ENCODE measurements around the gene STH. TPM values are rescaled to one million over a fixed set of nuclear protein-coding genes. Genes with fewer than 3 reads are reported as not detected.

Gene STH
- total RNA-seq, 1 donor from 2014 or later = not detected

DNA sequence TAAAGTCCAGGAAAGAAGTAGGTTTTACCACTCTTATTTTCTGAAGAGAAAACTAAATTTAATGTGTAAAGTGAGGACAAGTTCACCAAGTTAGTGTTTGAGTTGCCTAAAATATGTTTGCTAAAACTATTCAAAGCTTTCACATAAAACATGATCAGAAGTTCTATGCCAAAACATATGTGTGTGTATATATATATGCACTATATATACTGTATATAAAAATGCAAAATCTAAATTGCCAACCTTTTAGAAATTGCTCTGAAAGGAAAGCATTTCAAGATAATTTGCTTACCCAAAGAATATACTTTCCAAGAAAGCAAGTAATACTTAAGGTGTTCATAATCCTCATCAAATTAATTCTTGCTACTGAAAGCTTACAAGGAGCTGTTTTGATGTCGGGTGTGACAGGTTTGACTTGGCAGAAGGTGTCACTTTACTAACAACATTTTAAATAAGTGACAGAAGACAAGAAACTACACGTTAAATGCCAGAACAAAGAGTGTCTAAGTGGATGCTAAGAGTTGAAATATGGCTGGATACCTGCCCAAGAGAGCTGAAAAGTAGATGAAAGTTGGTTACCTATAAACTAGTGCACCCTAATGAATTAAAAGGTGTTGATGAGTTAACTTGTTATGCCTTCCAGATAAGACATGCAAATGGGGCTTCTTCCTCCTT is 32.3 kb upstream of the STH start:
- intact Hi-C loops (cut with DNase I) = no loop called here
- no peak for DNase-seq (ENCODE audit: low spot score)

DNA sequence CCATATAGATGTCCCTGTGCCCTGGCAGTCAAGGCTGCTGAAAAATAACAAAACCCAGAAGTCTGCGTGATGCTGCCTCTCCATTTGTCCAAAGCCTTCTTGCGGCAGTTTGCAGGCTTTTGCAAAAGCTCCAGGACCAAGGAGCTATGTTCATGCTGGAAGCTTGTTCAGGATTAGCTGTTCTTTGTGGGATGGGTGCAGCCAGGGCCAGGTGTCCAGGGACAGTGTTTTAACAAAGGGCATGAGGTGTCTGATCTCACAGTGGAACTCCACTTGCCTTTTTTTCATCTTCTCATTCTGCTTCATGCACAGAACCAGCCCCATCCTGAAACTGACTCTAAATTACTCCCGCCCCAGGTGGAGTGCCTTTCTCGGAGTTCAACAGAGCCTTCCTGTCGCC is 31.7 kb upstream of the STH start:
- no peak for DNase-seq (ENCODE audit: low spot score)
- intact Hi-C loops (cut with DNase I) = no loop called here

DNA sequence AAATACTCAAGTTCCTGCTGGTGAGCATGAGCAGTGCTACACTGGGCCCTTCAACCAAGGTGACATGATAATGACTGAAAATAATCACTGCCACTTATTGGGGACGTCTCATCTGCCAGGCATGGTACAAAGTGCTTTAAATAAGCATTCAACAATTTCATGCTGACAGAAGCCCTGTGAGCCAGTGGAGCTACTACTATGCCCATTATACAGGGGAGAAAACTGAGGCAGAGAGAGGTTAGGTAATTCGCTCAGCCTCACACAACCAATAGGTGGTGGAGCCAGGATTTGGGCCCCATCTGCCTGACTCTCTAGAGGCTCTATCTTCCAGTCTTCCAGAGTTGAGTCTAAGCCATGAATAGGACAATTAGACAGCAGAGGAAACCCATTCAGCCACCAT is 30.3 kb upstream of the STH start:
- intact Hi-C loops (cut with DNase I) = no loop called here
- DNase-seq (ENCODE audit: low spot score) = no peak

DNA sequence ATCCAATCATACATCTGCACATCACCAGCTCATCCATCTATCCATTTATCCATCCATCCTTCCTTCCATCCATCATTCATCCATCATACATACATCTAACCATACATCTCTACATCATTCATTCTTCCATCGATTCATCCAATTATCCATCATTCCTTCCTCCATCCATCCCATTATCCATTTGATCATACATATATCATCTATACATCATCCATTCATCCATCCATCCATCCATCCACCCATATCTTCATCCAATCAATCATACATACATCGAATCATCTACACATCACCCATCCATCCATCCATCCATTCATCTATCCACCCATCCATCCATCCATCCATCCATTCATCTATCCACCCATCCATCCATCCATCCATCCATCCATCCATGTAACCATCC is 29.3 kb upstream of the STH start:
- no peak for DNase-seq (ENCODE audit: low spot score)
- intact Hi-C loops (cut with DNase I) = no loop called here

DNA sequence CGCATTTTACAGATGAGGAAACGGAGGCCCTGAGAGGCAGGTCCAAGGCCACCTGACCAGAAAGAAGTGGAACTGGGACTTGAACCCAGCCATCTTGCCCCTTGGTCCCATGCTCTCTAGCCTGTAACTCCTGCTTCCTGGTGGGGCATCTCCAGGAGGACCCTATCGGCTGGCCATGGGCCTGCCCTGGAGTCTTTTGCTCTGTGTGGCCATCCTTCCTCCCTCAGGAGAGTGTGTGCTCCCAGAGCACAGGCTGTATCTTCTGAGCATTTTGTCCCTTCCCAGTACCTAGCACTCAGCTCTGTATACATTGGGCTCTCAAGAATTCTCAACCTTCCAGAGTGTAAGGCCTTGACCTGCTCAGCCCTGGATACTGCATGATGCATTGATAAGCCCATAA is 28.4 kb upstream of the STH start:
- no peak for DNase-seq (ENCODE audit: low spot score)
- intact Hi-C loops (cut with DNase I) = no loop called here

DNA sequence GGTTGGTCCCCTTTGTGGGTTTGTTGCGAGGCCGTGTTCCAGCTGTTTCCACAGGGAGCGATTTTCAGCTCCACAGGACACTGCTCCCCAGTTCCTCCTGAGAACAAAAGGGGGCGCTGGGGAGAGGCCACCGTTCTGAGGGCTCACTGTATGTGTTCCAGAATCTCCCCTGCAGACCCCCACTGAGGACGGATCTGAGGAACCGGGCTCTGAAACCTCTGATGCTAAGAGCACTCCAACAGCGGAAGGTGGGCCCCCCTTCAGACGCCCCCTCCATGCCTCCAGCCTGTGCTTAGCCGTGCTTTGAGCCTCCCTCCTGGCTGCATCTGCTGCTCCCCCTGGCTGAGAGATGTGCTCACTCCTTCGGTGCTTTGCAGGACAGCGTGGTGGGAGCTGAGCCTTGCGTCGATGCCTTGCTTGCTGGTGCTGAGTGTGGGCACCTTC is 27.3 kb upstream of the STH start:
- no peak for DNase-seq (ENCODE audit: low spot score)
- intact Hi-C loops (cut with DNase I) = no loop called here

DNA sequence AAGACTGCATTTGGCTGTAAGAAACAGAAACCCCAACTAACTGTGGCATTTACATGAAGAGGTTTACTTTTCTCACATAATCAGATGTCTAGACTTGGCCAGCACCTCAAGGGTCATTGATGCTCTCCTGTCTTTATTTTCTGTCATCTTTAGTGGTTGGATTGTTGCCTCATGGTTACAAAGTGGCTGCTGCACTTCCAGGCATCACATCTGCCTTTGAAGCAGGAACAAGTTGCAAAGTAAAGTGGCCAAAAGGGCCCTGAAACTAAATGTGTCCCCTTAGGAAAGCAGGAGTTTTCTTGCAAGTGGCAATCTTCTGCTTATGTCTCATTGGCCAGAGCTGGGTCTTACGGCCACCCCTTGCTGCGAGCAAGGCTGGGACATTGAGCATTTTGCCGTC is 26.5 kb upstream of the STH start:
- intact Hi-C loops (cut with DNase I) = no loop called here
- no peak for DNase-seq (ENCODE audit: low spot score)

DNA sequence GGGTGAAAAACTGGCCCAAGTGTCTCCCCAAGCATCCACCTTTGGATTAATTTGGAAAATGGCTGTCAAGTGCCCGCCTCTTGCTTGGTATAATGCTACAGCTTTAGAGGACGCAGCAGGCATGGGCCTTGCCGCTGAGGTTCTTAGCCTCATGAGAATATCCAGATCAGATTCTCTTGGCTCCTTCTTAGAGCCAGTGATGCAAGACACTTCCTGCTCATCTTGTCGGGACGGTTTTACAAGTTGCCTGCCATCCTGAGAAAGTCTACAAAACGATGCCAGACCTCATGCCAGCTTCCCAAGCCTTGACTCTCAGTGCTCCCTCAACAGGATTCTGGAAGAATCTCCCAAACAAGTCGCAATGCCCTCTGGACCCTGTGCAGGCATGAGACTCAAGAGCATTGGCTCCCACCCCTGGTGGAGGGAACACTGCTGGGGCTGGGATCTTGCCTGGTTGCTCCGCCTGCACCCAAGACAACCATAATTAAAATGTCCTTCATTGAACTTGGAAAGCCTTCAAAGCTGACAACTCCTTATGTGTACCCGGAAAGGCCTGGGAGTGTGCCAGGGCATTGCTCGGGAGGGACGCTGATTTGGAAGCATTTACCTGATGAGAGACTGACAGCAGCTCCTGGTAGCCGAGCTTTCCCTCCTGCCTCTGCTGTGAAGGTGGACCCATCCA is 25.8 kb upstream of the STH start:
- intact Hi-C loops (cut with DNase I) = no loop called here
- no peak for DNase-seq (ENCODE audit: low spot score)

DNA sequence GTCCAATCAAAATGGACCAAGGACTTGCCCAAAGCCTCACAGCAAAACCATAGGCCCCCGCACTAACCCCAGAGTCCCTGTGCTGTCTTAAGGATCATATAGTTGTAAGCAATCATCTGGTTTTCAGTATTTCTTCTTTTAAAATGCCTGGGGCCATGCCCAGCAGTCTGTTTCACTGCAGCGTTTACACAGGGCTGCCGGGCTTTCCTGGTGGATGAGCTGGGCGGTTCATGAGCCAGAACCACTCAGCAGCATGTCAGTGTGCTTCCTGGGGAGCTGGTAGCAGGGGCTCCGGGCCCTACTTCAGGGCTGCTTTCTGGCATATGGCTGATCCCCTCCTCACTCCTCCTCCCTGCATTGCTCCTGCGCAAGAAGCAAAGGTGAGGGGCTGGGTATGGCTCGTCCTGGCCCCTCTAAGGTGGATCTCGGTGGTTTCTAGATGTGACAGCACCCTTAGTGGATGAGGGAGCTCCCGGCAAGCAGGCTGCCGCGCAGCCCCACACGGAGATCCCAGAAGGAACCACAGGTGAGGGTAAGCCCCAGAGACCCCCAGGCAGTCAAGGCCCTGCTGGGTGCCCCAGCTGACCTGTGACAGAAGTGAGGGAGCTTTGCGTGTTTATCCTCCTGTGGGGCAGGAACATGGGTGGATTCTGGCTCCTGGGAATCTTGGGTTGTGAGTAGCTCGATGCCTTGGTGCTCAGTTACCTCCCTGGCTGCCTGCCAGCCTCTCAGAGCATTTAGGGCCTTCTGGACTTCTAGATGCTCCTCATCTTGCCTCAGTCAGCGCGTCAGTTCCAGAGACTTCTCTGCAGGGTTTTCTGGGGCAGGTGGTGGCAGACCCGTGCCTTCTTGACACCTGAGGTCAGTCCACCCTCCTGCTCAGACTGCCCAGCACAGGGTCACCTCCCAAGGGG is 24.8 kb upstream of the STH start:
- intact Hi-C loops (cut with DNase I) = no loop called here
- DNase-seq (ENCODE audit: low spot score) = no peak

DNA sequence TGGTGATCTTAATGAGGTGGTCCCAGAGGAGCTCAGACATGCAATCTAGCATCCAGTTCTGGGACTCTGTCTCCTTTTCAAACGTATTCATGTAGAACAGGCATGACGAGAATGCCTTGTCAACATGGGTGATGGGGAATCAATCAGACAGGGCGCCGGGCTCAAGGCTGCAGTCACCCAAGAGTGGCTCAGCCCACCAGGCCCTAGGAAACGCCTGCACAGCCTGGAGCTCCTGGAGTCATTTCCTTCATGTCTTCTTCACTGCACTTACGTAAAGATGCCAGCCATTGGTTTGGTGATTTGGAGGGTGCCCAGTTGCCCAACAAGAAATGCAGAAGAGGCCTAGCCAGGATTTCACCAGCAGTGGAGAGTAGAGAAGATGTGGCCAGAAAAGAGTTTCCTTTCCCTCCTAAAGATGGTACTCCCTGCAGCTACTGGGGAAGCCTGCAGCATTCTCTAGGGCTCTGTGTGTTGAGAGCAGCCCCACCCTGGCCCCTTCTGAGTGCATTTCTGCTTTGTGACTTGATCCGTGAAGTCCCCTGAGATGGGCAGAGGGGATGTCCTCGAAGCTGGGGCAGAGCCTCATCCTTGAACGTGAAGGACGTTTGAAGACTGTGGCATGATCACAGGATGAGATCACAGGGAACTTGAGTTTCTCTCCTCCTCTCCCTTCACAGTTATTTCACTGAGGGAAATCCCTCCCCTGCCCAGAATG is 24.0 kb upstream of the STH start:
- DNase-seq (ENCODE audit: low spot score) = no peak
- intact Hi-C loops (cut with DNase I) = no loop called here

DNA sequence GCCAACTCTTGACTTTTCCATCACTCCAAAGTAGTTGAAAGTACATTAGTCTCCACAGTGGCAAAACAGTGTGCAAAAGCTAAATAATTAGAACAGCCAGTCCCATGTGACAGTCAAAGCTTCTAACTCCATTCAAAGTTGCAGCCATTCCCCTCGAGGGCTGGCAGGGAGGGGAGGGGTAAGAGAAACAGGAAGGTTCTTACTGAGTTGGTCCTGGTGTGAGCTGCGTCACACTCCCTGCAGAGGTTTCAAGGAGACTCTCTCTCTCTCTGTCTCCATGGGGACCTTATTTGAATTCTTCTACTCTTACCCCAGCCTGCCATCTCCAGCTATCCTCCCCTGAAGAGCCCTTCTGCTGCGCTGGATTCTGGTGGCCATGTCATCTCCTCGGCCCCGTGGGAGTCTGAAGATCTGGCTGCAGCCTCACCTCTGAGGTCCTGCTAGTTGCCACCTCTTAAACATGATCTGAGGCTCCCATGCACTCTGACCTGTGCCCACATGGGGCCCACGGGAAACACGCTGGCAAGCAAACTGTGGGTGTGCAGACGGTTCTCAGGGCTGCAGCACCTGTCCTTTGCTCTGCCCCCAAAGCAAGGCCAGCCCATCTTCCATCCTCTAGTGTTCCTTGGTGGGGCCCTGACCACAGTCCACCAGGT is 23.3 kb upstream of the STH start:
- intact Hi-C loops (cut with DNase I) = no loop called here
- no peak for DNase-seq (ENCODE audit: low spot score)

DNA sequence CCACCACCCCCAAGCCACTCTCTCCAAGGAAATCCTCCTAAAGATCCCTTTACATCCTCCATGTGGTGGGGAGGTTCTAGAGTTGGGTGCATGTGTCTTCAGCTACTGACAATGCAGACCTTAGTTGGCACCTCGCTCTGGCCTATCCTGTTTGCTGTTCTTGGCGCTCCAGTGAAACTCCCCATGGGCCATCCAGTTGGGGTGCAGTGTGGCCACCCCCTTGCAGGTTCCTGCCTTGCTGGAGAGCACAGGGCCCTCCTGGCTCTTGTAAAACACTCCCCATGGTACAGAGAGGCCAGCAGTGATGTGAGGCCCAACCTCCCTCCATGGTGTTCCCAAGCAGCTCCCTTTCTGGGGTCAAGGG is 22.7 kb upstream of the STH start:
- DNase-seq (ENCODE audit: low spot score) = no peak
- intact Hi-C loops (cut with DNase I) = no loop called here

DNA sequence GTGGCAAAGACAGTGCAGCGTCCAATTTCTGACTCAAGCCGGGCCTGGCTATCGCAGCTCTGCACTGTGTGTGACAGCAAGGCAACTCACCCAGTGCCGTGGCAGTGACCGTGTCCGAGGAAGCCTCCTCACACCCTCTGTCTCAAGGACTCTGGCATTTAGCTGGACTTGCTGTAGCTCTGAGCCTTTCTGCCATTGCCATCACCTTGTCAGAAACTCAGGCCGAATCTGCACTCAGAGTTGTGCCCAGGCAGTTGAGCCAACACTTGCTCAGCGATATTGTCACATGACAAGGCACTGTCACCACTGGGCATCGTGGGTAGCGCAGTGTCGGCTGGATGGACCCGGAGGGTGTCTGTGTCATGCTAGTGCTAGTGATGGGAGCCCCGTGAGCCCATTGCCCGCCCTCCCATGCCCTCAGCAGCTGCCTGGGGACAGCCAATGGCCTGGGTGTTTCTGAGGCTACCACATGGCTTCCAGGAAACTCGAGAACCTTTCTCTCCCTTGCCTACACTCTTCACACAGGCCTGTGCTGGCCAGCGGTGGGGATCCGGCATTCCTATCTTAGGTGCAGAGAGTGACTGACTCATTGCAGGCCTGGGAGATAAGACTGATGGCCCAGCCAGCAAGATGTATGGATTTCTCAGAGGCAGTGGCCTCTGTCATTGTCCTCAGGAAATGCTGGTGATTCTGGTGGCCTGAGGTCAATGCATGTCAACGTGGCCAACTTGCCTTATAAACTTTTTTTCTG is 22.1 kb upstream of the STH start:
- no peak for DNase-seq (ENCODE audit: low spot score)
- intact Hi-C loops (cut with DNase I) = no loop called here

DNA sequence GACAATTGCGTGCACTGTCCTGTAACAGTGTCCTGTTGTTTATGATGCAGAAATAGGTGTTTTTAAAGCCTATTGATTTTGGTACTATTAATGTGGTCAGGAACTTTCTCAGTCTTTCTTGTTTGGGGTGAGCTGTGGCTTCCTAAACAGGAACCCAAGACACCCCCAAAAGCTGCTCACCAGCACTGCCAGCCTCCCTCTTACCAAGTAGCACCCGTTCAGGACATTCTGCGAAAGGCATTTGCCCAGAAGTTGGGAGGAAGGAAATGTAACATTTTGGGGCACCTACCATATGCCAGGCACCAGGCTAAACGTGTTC is 21.6 kb upstream of the STH start:
- no peak for DNase-seq (ENCODE audit: low spot score)
- intact Hi-C loops (cut with DNase I) = no loop called here

DNA sequence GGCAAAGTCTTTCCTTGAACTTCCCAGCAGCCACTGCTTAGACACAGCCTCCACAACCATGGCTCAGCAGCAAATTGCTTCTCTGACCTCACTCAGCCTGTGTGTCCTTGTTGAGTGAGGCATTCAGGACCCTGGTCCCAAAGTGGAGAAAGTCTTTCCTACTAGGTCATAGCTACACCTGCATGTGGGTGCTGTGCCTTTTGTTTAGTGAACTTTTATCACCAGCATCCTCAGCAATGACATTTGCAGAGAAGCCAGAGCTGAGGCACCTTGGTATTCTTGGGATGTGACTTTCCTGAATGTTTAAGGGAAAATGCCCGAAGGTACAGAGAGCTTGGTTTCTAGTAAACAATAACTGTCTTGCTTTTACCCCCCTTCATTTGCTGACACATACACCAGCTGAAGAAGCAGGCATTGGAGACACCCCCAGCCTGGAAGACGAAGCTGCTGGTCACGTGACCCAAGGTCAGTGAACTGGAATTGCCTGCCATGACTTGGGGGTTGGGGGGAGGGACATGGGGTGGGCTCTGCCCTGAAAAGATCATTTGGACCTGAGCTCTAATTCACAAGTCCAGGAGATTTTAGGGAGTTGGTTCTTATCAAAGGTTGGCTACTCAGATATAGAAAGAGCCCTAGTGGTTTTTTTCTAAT is 20.9 kb upstream of the STH start:
- DNase-seq (ENCODE audit: low spot score) = no peak
- intact Hi-C loops (cut with DNase I) = no loop called here

DNA sequence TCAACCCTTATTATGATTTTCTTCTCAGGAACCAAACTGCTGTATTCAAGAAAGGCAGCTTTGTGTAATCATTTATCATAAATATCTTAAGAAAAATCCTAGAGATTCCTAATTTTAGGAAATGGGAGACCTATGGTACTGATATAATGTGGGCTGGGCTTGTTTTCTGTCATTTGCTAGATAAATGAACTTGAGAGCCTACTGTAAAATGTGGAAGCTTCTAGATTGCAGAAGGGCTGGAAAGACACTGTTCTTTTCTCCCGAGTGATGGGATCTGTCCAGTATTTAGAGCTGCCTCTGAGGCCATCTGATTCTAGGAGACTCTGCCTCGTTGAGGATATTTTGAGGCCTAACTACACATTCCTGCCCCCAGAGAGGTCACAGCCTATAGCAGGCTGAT is 19.9 kb upstream of the STH start:
- intact Hi-C loops (cut with DNase I) = no loop called here
- no peak for DNase-seq (ENCODE audit: low spot score)

DNA sequence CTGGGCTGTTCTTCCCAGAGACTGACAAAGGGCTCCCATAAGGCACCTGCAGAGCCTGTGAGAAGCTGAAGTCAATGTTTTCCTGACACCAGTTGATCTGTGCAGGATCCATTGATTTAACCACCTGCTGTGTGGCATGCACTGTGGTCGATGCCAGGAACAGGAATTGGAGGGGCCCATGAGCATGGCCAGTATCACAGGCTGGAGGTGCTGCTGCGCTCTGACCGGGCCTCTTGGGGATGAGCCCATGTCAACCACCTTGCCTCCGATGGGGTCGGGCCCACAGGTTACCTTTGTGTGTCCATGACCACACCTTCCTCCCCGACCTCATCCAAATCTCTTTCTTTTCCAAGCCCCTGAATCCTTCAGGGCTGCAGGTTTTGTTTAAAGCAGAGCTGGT is 18.2 kb upstream of the STH start:
- no peak for DNase-seq (ENCODE audit: low spot score)
- intact Hi-C loops (cut with DNase I) = no loop called here

DNA sequence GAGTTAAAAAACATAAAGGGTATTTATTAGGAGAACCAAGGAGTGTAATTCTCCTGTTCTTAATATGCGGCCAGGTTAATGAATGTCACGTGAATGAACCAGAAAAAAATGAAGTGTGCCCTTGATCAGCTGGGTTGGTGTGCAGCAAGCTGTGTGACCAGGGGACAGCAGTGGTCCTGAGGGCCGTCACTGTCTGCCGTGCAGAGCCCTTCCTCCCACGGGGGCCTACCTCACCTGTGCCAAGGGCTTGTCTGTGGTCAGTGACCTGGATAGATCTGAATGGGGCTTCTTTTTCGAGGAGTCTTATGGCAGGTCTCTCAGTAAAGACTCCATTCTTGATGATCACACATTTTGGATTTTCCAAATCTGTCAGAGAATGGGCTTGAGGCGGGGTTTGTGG is 17.7 kb upstream of the STH start:
- DNase-seq (ENCODE audit: low spot score) = no peak
- intact Hi-C loops (cut with DNase I) = no loop called here
